ENCODE measurements around the gene KHDRBS2. TPM values are rescaled to one million over a fixed set of nuclear protein-coding genes. Genes with fewer than 3 reads are reported as not detected.
A peak's percentile ranks its signal among the peaks of the same experiment; 100 is the strongest.
"Not testable (repeated sequence)": the region's sequence is repeated elsewhere in the genome, so short reads cannot be mapped to it uniquely, and the experiment has no call there.

KHDRBS2 gene
- total and polyA plus RNA-seq, 2 of the 4 experiments (the other 2 are of a cell fraction): not detected

DNA sequence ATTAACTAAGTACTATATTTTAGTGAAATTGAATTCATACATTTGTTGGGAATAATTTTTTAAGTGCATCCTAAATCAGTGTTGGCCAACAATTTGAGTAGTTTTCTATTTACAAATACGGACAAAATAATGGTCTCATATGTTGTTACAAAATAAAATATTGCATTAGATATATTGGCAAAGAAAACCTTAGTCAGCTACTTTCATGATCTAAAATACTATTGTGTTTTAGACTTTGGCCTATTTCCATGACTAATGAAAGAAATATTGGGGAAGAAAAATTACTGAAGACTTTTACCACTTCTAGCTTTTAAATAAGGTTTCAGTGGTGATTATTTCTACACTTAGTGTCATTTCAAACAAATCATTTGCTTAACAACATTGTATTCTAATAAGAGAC lies 498.0 kb downstream of the KHDRBS2 start:
- Histone ChIP-seq H2BK15ac (ENCODE audit: low read depth, low read length) (no peak overlapping the region), H3K4me1 (ENCODE audit: control insufficient read depth, insufficient read depth, low read length) (no peaks in the 10 kb centered on the region), H3K79me1 (ENCODE audit: low read depth in 1 of 2, low read length in 2 of 2) (no peaks in the 10 kb centered on the region), H3K4me3 (ENCODE audit: insufficient read depth, low read depth, low read length) (no peak overlapping the region), H3K4me2 (ENCODE audit: low read depth, low read length) (no peak overlapping the region), H3K18ac (ENCODE audit: low read depth, low read length) (no peak overlapping the region), H3K4ac (ENCODE audit: low read depth, low read length) (no peak overlapping the region), H2BK120ac (ENCODE audit: low read depth, low read length) (no peak overlapping the region), H4K20me1 (ENCODE audit: insufficient read depth, low read length) (no peaks in the 10 kb centered on the region), H3K9me1 (ENCODE audit: insufficient read depth, low read length) (no peaks in the 10 kb centered on the region), H4K91ac (ENCODE audit: insufficient read depth, low read depth, low read length) (no peak overlapping the region), H2AK5ac (ENCODE audit: low read depth, low read length) (no peak overlapping the region), H3K36me3 (ENCODE audit: control insufficient read depth, insufficient read depth, low read length) (no peaks in the 10 kb centered on the region), H4K8ac (ENCODE audit: low read depth in 2 of 2, low read length in 2 of 2) (no peak overlapping the region), H3K56ac (ENCODE audit: extremely low read depth, insufficient read depth, low read length) (no peak overlapping the region), H3K27ac (ENCODE audit: insufficient read depth, low read length) (no peak overlapping the region), H3K9ac (ENCODE audit: low read depth, low read length) (no peak overlapping the region), H3K23ac (ENCODE audit: low read depth, low read length) (no peak overlapping the region), H2AK9ac (replicated peaks; ENCODE audit: low read depth, low read length, poor library complexity) (no peak overlapping the region), H3K27me3 (ENCODE audit: control insufficient read depth, insufficient read depth, low read length) (no peaks in the 10 kb centered on the region), H2AFZ (replicated peaks; ENCODE audit: low read length, poor library complexity) (no peak overlapping the region), H2BK5ac (ENCODE audit: low read depth, low read length, poor library complexity, severe bottlenecking) (no peak overlapping the region), H4K5ac (ENCODE audit: low read depth, low read length) (no peak overlapping the region), H3K9me3 (ENCODE audit: control insufficient read depth, insufficient read depth, low read length) (peaks cover 3% of the 10 kb centered on the region; the same call in 1 of the 2 replicates), H2BK20ac (ENCODE audit: low read depth, low read length) (no peak overlapping the region), H3K14ac (replicated peaks; ENCODE audit: low read depth, low read length) (no peak overlapping the region)
- WGBS, 2 experiments (ENCODE audit: extremely low coverage in 2 of 2, insufficient read length in 1 of 2): no CpG with 5 or more reads among the region's 1 CpG
- in situ Hi-C loops (cut with MboI; ENCODE audit: low sequenced_read_pairs): no loop called here
- ChIA-PET CTCF (no interaction called here), POLR2A (ENCODE audit: unreplicated experiment) (no interaction called here)
- intact Hi-C loops (cut with micrococcal nuclease): no loop called here
- BruUV-seq (replicated peaks): no TSS peak
- ATAC-seq (ENCODE audit: low read depth): no peak
- dilution Hi-C loops (cut with HindIII; ENCODE audit: low sequenced_read_pairs, unreplicated experiment): no loop called here
- no peak for TF ChIP-seq RFX5 (IDR thresholded peaks at IDR 0.05; ENCODE audit: low read depth, low read length)
- peak; percentile 44; the same call in 1 of the 2 replicates for TF ChIP-seq MAFK (IDR thresholded peaks at IDR 0.05; ENCODE audit: low read depth, low read length)
- DNase-seq: no peak

- H2BK15ac ChIP-seq (ENCODE audit: low read depth, low read length); H4K8ac ChIP-seq (ENCODE audit: low read depth in 2 of 2, low read length in 2 of 2); H3K9me1 ChIP-seq (ENCODE audit: insufficient read depth, low read length); H2AK5ac ChIP-seq (ENCODE audit: low read depth, low read length); H3K36me3 ChIP-seq (ENCODE audit: control insufficient read depth, insufficient read depth, low read length); H3K79me1 ChIP-seq (ENCODE audit: low read depth in 1 of 2, low read length in 2 of 2); H3K9me3 ChIP-seq (ENCODE audit: control insufficient read depth, insufficient read depth, low read length); in situ Hi-C loops (cut with MboI; ENCODE audit: low sequenced_read_pairs); H2AFZ ChIP-seq (replicated peaks; ENCODE audit: low read length, poor library complexity); H2BK120ac ChIP-seq (ENCODE audit: low read depth, low read length); H3K23ac ChIP-seq (ENCODE audit: low read depth, low read length); H3K18ac ChIP-seq (ENCODE audit: low read depth, low read length); H4K20me1 ChIP-seq (ENCODE audit: insufficient read depth, low read length); H2BK20ac ChIP-seq (ENCODE audit: low read depth, low read length); H3K56ac ChIP-seq (ENCODE audit: extremely low read depth, insufficient read depth, low read length); H3K14ac ChIP-seq (replicated peaks; ENCODE audit: low read depth, low read length); ATAC-seq (ENCODE audit: low read depth); dilution Hi-C loops (cut with HindIII; ENCODE audit: low sequenced_read_pairs, unreplicated experiment); H3K4me1 ChIP-seq (ENCODE audit: control insufficient read depth, insufficient read depth, low read length); POLR2A ChIA-PET (ENCODE audit: unreplicated experiment); H3K27me3 ChIP-seq (ENCODE audit: control insufficient read depth, insufficient read depth, low read length); H4K91ac ChIP-seq (ENCODE audit: insufficient read depth, low read depth, low read length); H2BK5ac ChIP-seq (ENCODE audit: low read depth, low read length, poor library complexity, severe bottlenecking); H3K4me2 ChIP-seq (ENCODE audit: low read depth, low read length); H3K4me3 ChIP-seq (ENCODE audit: insufficient read depth, low read depth, low read length); intact Hi-C loops (cut with micrococcal nuclease); H3K27ac ChIP-seq (ENCODE audit: insufficient read depth, low read length); H2AK9ac ChIP-seq (replicated peaks; ENCODE audit: low read depth, low read length, poor library complexity); CTCF ChIA-PET; BruUV-seq (replicated peaks); H4K5ac ChIP-seq (ENCODE audit: low read depth, low read length); DNase-seq; H3K9ac ChIP-seq (ENCODE audit: low read depth, low read length); H3K4ac ChIP-seq (ENCODE audit: low read depth, low read length): not testable (repeated sequence)
- WGBS, 2 experiments (ENCODE audit: extremely low coverage in 2 of 2, insufficient read length in 1 of 2): no CpG with 5 or more reads among the region's 11 CpGs
These were observed 516.6 kb downstream of the KHDRBS2 start for GRCh38 chr6:61769446-61769845.

Measured in IMR-90 (cell line).